ENCODE data around the gene SLC35F3. TPM values are rescaled to one million over a fixed set of nuclear protein-coding genes. Genes with fewer than 3 reads are reported as not detected.
A peak's percentile ranks its signal among the peaks of the same experiment; 100 is the strongest.

Gene SLC35F3
- total and polyA plus RNA-seq, 2 experiments from 2014 or later = 1.0 to 3.2 TPM

GRCh38 chr1:234079896-234080295, 175.4 kb downstream of the SLC35F3 start:
- Histone ChIP-seq H2AFZ (no peak overlapping the region), H3K9me2 (ENCODE audit: insufficient read depth) (peaks cover 3% of the 10 kb centered on the region; the same call in 1 of the 2 replicates), H3F3A (replicated peaks; ENCODE audit: low read depth) (no peaks in the 10 kb centered on the region), H3K4me2 (no peak overlapping the region), H3K27ac (ENCODE audit: low read depth) (no peak overlapping the region), H3K79me2 (replicated peaks; ENCODE audit: insufficient read depth) (no peaks in the 10 kb centered on the region), H4K20me1 (replicated peaks; ENCODE audit: insufficient read depth) (no peaks in the 10 kb centered on the region), H3K27me3 (ENCODE audit: insufficient read depth) (no peaks in the 10 kb centered on the region), H3K36me3 (ENCODE audit: insufficient read depth) (no peaks in the 10 kb centered on the region), H3K4me1 (ENCODE audit: insufficient read depth) (no peaks in the 10 kb centered on the region), H3K4me3 (no peak overlapping the region)
- ATAC-seq = no peak
- Mint-ChIP-seq H3K27me3 (ENCODE audit: insufficient read depth, low read depth, poor library complexity) (no peaks in the 10 kb centered on the region), H3K4me1 (peaks cover 6% of the 10 kb centered on the region; the same call in 2 of the 3 replicates), H3K9me3 (no peaks in the 10 kb centered on the region; the same call in 1 of the 3 replicates), H3K27ac (no peak overlapping the region), H3K36me3 (ENCODE audit: low read depth) (no peaks in the 10 kb centered on the region), H3K4me3 (no peak overlapping the region)
- DNase-seq (ENCODE audit: low spot score) = peak; percentile 7
- TF ChIP-seq CTCF (conservative IDR thresholded peaks at IDR 0.05; ENCODE audit: low read depth in 2 of 2) = no peak
- TF ChIP-seq NANOG (IDR thresholded peaks at IDR 0.05; ENCODE audit: borderline replicate concordance) = no peak
- no peak for TF ChIP-seq POLR2AphosphoS5 (IDR thresholded peaks at IDR 0.05; ENCODE audit: low read depth)
- no peak for TF ChIP-seq EZH2 (IDR thresholded peaks at IDR 0.05; ENCODE audit: low read depth, unreplicated experiment)
- TF ChIP-seq STAT1 (IDR thresholded peaks at IDR 0.05; ENCODE audit: unreplicated experiment) = no peak
- TF ChIP-seq ETS1 (IDR thresholded peaks at IDR 0.05) = no peak
- no peak for TF ChIP-seq ZNF114 (CRISPR knock-in tag; IDR thresholded peaks at IDR 0.05)
- TF ChIP-seq, protein P1, sequence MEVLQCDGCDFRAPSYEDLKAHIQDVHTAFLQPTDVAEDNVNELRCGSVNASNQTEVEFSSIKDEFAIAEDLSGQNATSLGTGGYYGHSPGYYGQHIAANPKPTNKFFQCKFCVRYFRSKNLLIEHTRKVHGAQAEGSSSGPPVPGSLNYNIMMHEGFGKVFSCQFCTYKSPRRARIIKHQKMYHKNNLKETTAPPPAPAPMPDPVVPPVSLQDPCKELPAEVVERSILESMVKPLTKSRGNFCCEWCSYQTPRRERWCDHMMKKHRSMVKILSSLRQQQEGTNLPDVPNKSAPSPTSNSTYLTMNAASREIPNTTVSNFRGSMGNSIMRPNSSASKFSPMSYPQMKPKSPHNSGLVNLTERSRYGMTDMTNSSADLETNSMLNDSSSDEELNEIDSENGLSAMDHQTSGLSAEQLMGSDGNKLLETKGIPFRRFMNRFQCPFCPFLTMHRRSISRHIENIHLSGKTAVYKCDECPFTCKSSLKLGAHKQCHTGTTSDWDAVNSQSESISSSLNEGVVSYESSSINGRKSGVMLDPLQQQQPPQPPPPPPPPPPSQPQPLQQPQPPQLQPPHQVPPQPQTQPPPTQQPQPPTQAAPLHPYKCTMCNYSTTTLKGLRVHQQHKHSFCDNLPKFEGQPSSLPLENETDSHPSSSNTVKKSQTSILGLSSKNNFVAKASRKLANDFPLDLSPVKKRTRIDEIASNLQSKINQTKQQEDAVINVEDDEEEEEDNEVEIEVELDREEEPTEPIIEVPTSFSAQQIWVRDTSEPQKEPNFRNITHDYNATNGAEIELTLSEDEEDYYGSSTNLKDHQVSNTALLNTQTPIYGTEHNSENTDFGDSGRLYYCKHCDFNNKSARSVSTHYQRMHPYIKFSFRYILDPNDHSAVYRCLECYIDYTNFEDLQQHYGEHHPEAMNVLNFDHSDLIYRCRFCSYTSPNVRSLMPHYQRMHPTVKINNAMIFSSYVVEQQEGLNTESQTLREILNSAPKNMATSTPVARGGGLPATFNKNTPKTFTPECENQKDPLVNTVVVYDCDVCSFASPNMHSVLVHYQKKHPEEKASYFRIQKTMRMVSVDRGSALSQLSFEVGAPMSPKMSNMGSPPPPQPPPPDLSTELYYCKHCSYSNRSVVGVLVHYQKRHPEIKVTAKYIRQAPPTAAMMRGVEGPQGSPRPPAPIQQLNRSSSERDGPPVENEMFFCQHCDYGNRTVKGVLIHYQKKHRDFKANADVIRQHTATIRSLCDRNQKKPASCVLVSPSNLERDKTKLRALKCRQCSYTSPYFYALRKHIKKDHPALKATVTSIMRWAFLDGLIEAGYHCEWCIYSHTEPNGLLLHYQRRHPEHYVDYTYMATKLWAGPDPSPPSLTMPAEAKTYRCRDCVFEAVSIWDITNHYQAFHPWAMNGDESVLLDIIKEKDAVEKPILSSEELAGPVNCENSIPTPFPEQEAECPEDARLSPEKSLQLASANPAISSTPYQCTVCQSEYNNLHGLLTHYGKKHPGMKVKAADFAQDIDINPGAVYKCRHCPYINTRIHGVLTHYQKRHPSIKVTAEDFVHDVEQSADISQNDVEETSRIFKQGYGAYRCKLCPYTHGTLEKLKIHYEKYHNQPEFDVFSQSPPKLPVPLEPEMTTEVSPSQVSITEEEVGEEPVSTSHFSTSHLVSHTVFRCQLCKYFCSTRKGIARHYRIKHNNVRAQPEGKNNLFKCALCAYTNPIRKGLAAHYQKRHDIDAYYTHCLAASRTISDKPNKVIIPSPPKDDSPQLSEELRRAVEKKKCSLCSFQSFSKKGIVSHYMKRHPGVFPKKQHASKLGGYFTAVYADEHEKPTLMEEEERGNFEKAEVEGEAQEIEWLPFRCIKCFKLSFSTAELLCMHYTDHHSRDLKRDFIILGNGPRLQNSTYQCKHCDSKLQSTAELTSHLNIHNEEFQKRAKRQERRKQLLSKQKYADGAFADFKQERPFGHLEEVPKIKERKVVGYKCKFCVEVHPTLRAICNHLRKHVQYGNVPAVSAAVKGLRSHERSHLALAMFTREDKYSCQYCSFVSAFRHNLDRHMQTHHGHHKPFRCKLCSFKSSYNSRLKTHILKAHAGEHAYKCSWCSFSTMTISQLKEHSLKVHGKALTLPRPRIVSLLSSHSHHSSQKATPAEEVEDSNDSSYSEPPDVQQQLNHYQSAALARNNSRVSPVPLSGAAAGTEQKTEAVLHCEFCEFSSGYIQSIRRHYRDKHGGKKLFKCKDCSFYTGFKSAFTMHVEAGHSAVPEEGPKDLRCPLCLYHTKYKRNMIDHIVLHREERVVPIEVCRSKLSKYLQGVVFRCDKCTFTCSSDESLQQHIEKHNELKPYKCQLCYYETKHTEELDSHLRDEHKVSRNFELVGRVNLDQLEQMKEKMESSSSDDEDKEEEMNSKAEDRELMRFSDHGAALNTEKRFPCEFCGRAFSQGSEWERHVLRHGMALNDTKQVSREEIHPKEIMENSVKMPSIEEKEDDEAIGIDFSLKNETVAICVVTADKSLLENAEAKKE (CRISPR knock-in tag; IDR thresholded peaks at IDR 0.05) = no peak
- TF ChIP-seq, protein P2, sequence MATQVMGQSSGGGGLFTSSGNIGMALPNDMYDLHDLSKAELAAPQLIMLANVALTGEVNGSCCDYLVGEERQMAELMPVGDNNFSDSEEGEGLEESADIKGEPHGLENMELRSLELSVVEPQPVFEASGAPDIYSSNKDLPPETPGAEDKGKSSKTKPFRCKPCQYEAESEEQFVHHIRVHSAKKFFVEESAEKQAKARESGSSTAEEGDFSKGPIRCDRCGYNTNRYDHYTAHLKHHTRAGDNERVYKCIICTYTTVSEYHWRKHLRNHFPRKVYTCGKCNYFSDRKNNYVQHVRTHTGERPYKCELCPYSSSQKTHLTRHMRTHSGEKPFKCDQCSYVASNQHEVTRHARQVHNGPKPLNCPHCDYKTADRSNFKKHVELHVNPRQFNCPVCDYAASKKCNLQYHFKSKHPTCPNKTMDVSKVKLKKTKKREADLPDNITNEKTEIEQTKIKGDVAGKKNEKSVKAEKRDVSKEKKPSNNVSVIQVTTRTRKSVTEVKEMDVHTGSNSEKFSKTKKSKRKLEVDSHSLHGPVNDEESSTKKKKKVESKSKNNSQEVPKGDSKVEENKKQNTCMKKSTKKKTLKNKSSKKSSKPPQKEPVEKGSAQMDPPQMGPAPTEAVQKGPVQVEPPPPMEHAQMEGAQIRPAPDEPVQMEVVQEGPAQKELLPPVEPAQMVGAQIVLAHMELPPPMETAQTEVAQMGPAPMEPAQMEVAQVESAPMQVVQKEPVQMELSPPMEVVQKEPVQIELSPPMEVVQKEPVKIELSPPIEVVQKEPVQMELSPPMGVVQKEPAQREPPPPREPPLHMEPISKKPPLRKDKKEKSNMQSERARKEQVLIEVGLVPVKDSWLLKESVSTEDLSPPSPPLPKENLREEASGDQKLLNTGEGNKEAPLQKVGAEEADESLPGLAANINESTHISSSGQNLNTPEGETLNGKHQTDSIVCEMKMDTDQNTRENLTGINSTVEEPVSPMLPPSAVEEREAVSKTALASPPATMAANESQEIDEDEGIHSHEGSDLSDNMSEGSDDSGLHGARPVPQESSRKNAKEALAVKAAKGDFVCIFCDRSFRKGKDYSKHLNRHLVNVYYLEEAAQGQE (IDR thresholded peaks at IDR 0.05; ENCODE audit: unreplicated experiment) = no peak
- TF ChIP-seq EZH2phosphoT487 (IDR thresholded peaks at IDR 0.05; ENCODE audit: unreplicated experiment) = no peak
- TF ChIP-seq JUNB (IDR thresholded peaks at IDR 0.05; ENCODE audit: unreplicated experiment) = no peak
- no peak for TF ChIP-seq ZNF331 (CRISPR knock-in tag; IDR thresholded peaks at IDR 0.05; ENCODE audit: low read depth)
- TF ChIP-seq CREB1 (CRISPR knock-in tag; IDR thresholded peaks at IDR 0.05; ENCODE audit: low read depth) = no peak
